Panc1 (cell line): ENCODE data around the gene CFAP69. TPM values are rescaled to one million over a fixed set of nuclear protein-coding genes. Genes with fewer than 3 reads are reported as not detected.

ENCODE experiments used
- ATAC-seq: fragments of 200-7000 bp; cut with Tn5 transposase; 2 replicates; pipeline ENCODE4 v1.9.1; 2020; ENCODE audit warnings: mild to moderate bottlenecking, moderate library complexity
- BruUV-seq: library from RNA; stranded (reverse); fragments of 400-500 nt; replicated peaks from 2 replicates; lab custom pipeline; 2021; lab: Mats Ljungman, UMichigan
- CTCF ChIA-PET: fragments of 300-600 bp; sonication (Branson Sonifier 250); formaldehyde crosslinking; loops from one replicate; lab custom pipeline; 2022; ENCODE audit warnings: antibody characterized with exemption; lab: Charles Lee
- POLR2A ChIA-PET: fragments of 300-600 bp; sonication (Branson Sonifier 250); formaldehyde crosslinking; loops from one replicate; lab custom pipeline; 2022; ENCODE audit warnings: antibody characterized with exemption; lab: Charles Lee
- DNase-seq: peaks from one replicate; pipeline ENCODE4 v3.0.0-alpha.2; 2010; ENCODE audit warnings: low read depth, low spot score
- H3K27ac ChIP-seq: 2 replicates; pipeline ENCODE4 v1.5.1; 2011; ENCODE audit warnings: mild to moderate bottlenecking, low read length, inconsistent platforms
- H3K27me3 ChIP-seq: fragments of 200-500 bp; sonication (Bioruptor generic); 2 replicates; pipeline ENCODE4 v1.6.0; 2014; ENCODE audit warnings: low read length, inconsistent platforms; ENCODE audit not compliant: control insufficient read depth, insufficient read depth
- H3K36me3 ChIP-seq: fragments of 200-500 bp; sonication (Bioruptor generic); 2 replicates; pipeline ENCODE4 v1.5.1; 2014; ENCODE audit warnings: inconsistent platforms, mild to moderate bottlenecking, low read length, moderate library complexity; ENCODE audit not compliant: control insufficient read depth, insufficient read depth
- H3K4me1 ChIP-seq: 2 replicates; pipeline ENCODE4 v1.5.1; 2011; ENCODE audit warnings: inconsistent platforms, mild to moderate bottlenecking, low read length, moderate library complexity; ENCODE audit not compliant: control insufficient read depth, insufficient read depth
- H3K4me3 ChIP-seq, 2 experiments: 2 replicates each; pipeline ENCODE4 v1.5.1; 2011 to 2012; ENCODE audit warnings: low read depth in 2 of 2, low read length in 2 of 2, mild to moderate bottlenecking in 2 of 2, inconsistent platforms in 1 of 2, moderate library complexity in 1 of 2
- H3K9me3 ChIP-seq: fragments of 200-500 bp; sonication (Bioruptor generic); 2 replicates; pipeline ENCODE4 v1.5.1; 2014; ENCODE audit warnings: low read depth, mild to moderate bottlenecking, inconsistent platforms, low read length, moderate library complexity; ENCODE audit not compliant: control insufficient read depth, insufficient read depth
- CTCF ChIP-seq: fragments of 450-650 bp; IDR thresholded peaks from 2 replicates; pipeline ENCODE4 v1.5.1; 2017; ENCODE audit warnings: mild to moderate bottlenecking
- POLR2AphosphoS5 ChIP-seq: IDR thresholded peaks from 2 replicates; pipeline ENCODE4 v1.6.1; 2012; ENCODE audit warnings: mild to moderate bottlenecking, low read depth, low read length, moderate library complexity
- SIN3A ChIP-seq: IDR thresholded peaks from 2 replicates; pipeline ENCODE4 v1.6.1; 2012; ENCODE audit warnings: low read depth, mild to moderate bottlenecking, low read length, moderate library complexity, borderline replicate concordance; ENCODE audit not compliant: insufficient read depth
- TCF7L2 ChIP-seq: IDR thresholded peaks from 2 replicates; pipeline ENCODE4 v1.6.1; 2011; ENCODE audit warnings: mild to moderate bottlenecking, low read depth, low read length, inconsistent platforms
- in situ Hi-C: cut with HindIII; loops from 2 replicates; pipeline ENCODE4 v1.10.0; 2016; ENCODE audit warnings: low sequenced_read_pairs, low pct_unique_long_range_greater_than_20kb
- intact Hi-C: fragments of 100-400 bp; cut with micrococcal nuclease; formaldehyde crosslinking; loops from one replicate; pipeline ENCODE4 v1.10.0; 2022; ENCODE audit not compliant: unreplicated experiment
- total RNA-seq: library from RNA; stranded (reverse); gene quantifications from one replicate; pipeline ENCODE4 v1.2.1, GENCODE V29; 2021; ENCODE audit not compliant: unreplicated experiment
- TF ChIP-seq, protein P1 (sequence below), 2 experiments: IDR thresholded peaks; 2 replicates each; pipeline ENCODE4 v1.6.1; 2011 to 2012; ENCODE audit warnings: low read depth in 2 of 2, control low read depth in 1 of 2, low read length in 1 of 2, mild to moderate bottlenecking in 1 of 2, moderate library complexity in 1 of 2; ENCODE audit not compliant: insufficient read depth in 1 of 2

The CFAP69 gene
- total RNA-seq, 1 experiment from 2014 or later = 0.51 TPM

DNA sequence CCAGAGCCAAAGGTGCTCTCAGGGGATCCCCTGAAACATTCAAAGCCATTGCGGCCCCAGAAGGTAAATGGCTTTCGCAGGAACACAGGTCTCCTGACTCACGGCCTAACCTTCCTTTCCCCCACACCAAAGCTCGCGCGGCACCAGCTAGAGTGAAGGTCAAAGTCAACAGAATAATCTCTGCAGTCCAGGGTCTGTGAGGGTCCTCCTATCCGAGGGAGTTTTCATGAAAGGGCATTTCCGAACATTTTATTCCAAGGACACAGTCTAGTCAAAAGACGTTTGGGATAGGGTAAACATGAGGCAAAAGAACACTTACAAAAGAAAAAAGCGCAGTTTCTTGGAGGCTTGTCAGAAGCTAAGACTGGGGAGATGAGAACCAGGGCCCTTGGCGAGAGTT lies 34.0 kb upstream of the CFAP69 start:
- no TSS peak for BruUV-seq
- intact Hi-C loops (no loop called here), in situ Hi-C loops (no loop called here)
- DNase-seq = no peak
- Histone ChIP-seq H3K4me3 (peak overlapping the region; percentile 60 to 71), H3K27ac (peak overlapping the region; percentile 66; the same call in 1 of the 2 replicates), H3K36me3 (no peaks in the 10 kb centered on the region), H3K9me3 (no peaks in the 10 kb centered on the region), H3K27me3 (no peaks in the 10 kb centered on the region; the same call in 1 of the 2 replicates), H3K4me1 (no peaks in the 10 kb centered on the region)
- TF ChIP-seq POLR2AphosphoS5 = no peak
- TF ChIP-seq SIN3A = no peak
- no peak for TF ChIP-seq TCF7L2
- no peak for TF ChIP-seq CTCF
- TF ChIP-seq, protein P1, sequence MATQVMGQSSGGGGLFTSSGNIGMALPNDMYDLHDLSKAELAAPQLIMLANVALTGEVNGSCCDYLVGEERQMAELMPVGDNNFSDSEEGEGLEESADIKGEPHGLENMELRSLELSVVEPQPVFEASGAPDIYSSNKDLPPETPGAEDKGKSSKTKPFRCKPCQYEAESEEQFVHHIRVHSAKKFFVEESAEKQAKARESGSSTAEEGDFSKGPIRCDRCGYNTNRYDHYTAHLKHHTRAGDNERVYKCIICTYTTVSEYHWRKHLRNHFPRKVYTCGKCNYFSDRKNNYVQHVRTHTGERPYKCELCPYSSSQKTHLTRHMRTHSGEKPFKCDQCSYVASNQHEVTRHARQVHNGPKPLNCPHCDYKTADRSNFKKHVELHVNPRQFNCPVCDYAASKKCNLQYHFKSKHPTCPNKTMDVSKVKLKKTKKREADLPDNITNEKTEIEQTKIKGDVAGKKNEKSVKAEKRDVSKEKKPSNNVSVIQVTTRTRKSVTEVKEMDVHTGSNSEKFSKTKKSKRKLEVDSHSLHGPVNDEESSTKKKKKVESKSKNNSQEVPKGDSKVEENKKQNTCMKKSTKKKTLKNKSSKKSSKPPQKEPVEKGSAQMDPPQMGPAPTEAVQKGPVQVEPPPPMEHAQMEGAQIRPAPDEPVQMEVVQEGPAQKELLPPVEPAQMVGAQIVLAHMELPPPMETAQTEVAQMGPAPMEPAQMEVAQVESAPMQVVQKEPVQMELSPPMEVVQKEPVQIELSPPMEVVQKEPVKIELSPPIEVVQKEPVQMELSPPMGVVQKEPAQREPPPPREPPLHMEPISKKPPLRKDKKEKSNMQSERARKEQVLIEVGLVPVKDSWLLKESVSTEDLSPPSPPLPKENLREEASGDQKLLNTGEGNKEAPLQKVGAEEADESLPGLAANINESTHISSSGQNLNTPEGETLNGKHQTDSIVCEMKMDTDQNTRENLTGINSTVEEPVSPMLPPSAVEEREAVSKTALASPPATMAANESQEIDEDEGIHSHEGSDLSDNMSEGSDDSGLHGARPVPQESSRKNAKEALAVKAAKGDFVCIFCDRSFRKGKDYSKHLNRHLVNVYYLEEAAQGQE (IDR thresholded peaks at IDR 0.05; ENCODE audit: insufficient read depth in 1 of 2, low read depth in 2 of 2, low read length in 1 of 2) = no peak
- ChIA-PET CTCF (no interaction called here), POLR2A (no interaction called here)
- peak; percentile 27 for ATAC-seq

DNA sequence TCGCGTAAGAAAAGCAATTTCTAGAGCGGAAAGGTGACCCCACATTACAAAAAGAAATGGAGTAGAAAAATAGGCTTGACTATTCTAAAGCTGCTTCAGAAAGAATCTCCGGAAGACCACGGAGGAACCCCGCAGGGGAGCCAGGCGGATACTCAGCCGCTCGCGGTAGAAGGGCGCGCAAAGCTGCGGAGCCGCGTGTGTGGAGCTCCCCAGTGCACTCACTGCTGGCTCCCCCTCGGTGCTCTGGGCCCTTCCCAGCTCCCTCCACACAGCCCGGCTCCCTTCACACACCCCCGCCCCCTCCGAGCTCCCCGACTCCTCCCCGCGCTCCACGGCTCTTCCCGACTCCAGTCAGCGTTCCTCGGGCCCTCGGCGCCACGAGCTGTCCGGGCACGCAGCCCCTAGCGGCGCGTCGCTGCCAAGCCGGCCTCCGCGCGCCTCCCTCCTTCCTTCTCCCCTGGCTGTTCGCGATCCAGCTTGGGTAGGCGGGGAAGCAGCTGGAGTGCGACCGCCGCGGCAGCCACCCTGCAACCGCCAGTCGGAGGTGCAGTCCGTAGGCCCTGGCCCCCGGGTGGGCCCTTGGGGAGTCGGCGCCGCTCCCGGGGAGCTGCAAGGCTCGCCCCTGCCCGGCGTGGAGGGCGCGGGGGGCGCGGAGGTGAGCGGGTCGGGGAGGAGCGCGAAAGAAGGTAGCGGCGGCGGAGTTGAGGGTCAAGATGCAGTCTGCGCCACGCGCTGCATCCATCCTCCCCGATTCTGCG lies 33.4 kb upstream of the CFAP69 start, which contains the start of gene STEAP2:
TSS of gene STEAP2 (plus strand) at position 350 of the 758 bp plus-strand sequence. CDS start 13,343 bp downstream, outside the sequence.
- intact Hi-C loops = no loop called here
- Histone ChIP-seq H3K27me3 (no peaks in the 10 kb centered on the region; the same call in 1 of the 2 replicates), H3K4me3 (peak within 1 kb of the TSS; percentile 60 to 71), H3K9me3 (no peaks in the 10 kb centered on the region), H3K36me3 (no peaks in the 10 kb centered on the region), H3K27ac (peak within 1 kb of the TSS; percentile 66), H3K4me1 (no peaks in the 10 kb centered on the region)
- TF ChIP-seq, protein P1 (IDR thresholded peaks at IDR 0.05; ENCODE audit: insufficient read depth in 1 of 2, low read depth in 2 of 2, low read length in 1 of 2) = no peak
- TF ChIP-seq CTCF (peak; percentile 83), POLR2AphosphoS5 (no peak), SIN3A (0 out of 2 replicates have a peak, but pooled peaks have one; percentile 27), TCF7L2 (no peak)
- DNase-seq (peak; percentile 24), ATAC-seq (peak; percentile 99)
- no TSS peak for BruUV-seq
- in situ Hi-C loops = no loop called here
- ChIA-PET POLR2A (no interaction called here), CTCF (interaction anchor here (0.6 kb wide), 2 partner anchors 49 to 212 kb away, joined by 3 to 5 read pairs; no protein-coding TSS in a partner anchor)
